HT1080 (cell line): Measurements from ENCODE around the gene SMCO2. TPM values are rescaled to one million over a fixed set of nuclear protein-coding genes. Genes with fewer than 3 reads are reported as not detected.

Experiments
- DNase-seq: peaks from one replicate; pipeline ENCODE4 v3.0.0-alpha.2; 2015; ENCODE audit warnings: low read depth
- total RNA-seq: library from RNA; depleted of rRNA; stranded (reverse); fragments of >200 nt; shearing (Covaris generic); gene quantifications from 2 replicates; pipeline ENCODE4 v1.2.3, GENCODE V29; 2014

Gene SMCO2
- total RNA-seq, 1 experiment from 2014 or later, result 0.35 TPM

- DNase-seq, result no peak
Observed at GRCh38 chr12:27497446-27497845, 50.9 kb downstream of the SMCO2 start.

- DNase-seq, result no peak
Observed at GRCh38 chr12:27498149-27498548, 51.6 kb downstream of the SMCO2 start.

GRCh38 chr12:27498761-27499160 lies 52.2 kb downstream of the SMCO2 start:
- DNase-seq, result peak; percentile 10

GRCh38 chr12:27499377-27499776 lies 52.8 kb downstream of the SMCO2 start:
- no peak for DNase-seq

- no peak for DNase-seq
Observed at GRCh38 chr12:27500546-27500945, 54.0 kb downstream of the SMCO2 start.

GRCh38 chr12:27502021-27502435 lies 55.5 kb downstream of the SMCO2 start:
- no peak for DNase-seq

GRCh38 chr12:27504507-27504906 lies 58.0 kb downstream of the SMCO2 start:
- DNase-seq, result no peak

- no peak for DNase-seq
Observed at GRCh38 chr12:27505109-27505508, 58.6 kb downstream of the SMCO2 start.

- DNase-seq, result no peak
Observed at GRCh38 chr12:27505761-27506160, 59.2 kb downstream of the SMCO2 start.

GRCh38 chr12:27506645-27507189 lies 60.2 kb downstream of the SMCO2 start:
- DNase-seq, result no peak

GRCh38 chr12:27508736-27509431 lies 62.3 kb downstream of the SMCO2 start:
- DNase-seq, result no peak

- no peak for DNase-seq
Observed at GRCh38 chr12:27511031-27511722, 64.6 kb downstream of the SMCO2 start.

GRCh38 chr12:27511723-27512045 lies 65.1 kb downstream of the SMCO2 start:
- no peak for DNase-seq

GRCh38 chr12:27513155-27513824 lies 66.8 kb downstream of the SMCO2 start:
- DNase-seq, result no peak

- DNase-seq, result no peak
Observed at GRCh38 chr12:27515671-27516070, 69.1 kb downstream of the SMCO2 start.

- no peak for DNase-seq
Observed at GRCh38 chr12:27516625-27517024, 70.1 kb downstream of the SMCO2 start.

- no peak for DNase-seq
Observed at GRCh38 chr12:27517546-27517945, 71.0 kb downstream of the SMCO2 start.

- DNase-seq, result no peak
Observed at GRCh38 chr12:27517961-27518665, 71.6 kb downstream of the SMCO2 start.

GRCh38 chr12:27521066-27521465 lies 74.5 kb downstream of the SMCO2 start:
- peak; percentile 30 for DNase-seq

GRCh38 chr12:27521981-27522380 lies 75.4 kb downstream of the SMCO2 start:
- no peak for DNase-seq

- DNase-seq, result no peak
Observed at GRCh38 chr12:27523305-27523641, 76.7 kb downstream of the SMCO2 start.
